C4-2B (cell line): ENCODE measurements around the gene BCL11B.

Experiments used
- CTCF ChIP-seq: fragments of 450-650 bp; conservative IDR thresholded peaks from 2 replicates; pipeline ENCODE4 v1.5.1; 2017; ENCODE audit warnings: mild to moderate bottlenecking
- ZFX ChIP-seq: fragments of 450-650 bp; IDR thresholded peaks from 2 replicates; pipeline ENCODE4 v1.6.1; 2017

- TF ChIP-seq CTCF (no peak), ZFX (no peak)
These were observed 57.3 kb downstream of the BCL11B start for GRCh38 chr14:99214701-99215100.
